ENCODE results near the gene APLP1. TPM values are rescaled to one million over a fixed set of nuclear protein-coding genes. Genes with fewer than 3 reads are reported as not detected.
A peak's percentile ranks its signal among the peaks of the same experiment; 100 is the strongest.
"Not testable (repeated sequence)": the region's sequence is repeated elsewhere in the genome, so short reads cannot be mapped to it uniquely, and the experiment has no call there.

Gene APLP1
- total RNA-seq, 1 experiment from 2014 or later, result 18.3 TPM

DNA sequence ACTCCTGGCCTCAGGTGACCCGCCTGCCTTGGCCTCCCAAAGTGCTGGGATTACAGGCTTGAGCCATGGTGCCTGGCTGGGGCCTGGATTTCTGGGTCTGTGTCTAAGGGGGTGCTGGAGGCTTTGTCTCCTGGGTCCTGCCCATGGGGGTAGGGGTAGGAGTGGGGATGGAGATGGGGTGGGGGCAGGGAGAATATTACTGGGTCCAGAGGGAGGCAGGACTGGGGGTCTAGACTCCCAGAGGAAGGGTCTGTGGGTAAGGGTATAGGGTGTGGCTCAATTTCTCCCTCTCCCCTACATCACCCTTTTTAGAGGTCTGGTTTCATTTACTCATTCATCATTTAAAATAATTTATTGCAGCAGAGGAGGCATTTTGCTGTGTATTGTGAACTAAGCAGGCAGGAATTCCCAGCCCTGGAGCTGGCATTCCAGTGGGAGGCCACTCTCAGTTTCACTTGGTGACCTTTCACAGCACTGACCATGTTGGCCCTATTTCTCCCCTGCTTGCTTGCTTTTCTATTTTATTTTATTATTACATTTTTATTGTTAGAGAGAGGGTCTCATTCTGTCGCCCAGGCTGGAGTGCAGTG is 32.8 kb downstream of the APLP1 start:
- peaks cover 4% of the 10 kb centered on the region; the same call in 1 of the 2 replicates for H3K27me3 ChIP-seq (ENCODE audit: control insufficient read depth, insufficient read depth, low read length)
- H3K4me3 ChIP-seq (ENCODE audit: insufficient read depth, low read depth, low read length), result no peak overlapping the region; the same call in 1 of the 2 replicates
- peak; percentile 40 for DNase-seq
- H3K36me3 ChIP-seq (replicated peaks; ENCODE audit: control insufficient read depth, insufficient read depth, low read length), result peaks cover 9% of the 10 kb centered on the region

DNA sequence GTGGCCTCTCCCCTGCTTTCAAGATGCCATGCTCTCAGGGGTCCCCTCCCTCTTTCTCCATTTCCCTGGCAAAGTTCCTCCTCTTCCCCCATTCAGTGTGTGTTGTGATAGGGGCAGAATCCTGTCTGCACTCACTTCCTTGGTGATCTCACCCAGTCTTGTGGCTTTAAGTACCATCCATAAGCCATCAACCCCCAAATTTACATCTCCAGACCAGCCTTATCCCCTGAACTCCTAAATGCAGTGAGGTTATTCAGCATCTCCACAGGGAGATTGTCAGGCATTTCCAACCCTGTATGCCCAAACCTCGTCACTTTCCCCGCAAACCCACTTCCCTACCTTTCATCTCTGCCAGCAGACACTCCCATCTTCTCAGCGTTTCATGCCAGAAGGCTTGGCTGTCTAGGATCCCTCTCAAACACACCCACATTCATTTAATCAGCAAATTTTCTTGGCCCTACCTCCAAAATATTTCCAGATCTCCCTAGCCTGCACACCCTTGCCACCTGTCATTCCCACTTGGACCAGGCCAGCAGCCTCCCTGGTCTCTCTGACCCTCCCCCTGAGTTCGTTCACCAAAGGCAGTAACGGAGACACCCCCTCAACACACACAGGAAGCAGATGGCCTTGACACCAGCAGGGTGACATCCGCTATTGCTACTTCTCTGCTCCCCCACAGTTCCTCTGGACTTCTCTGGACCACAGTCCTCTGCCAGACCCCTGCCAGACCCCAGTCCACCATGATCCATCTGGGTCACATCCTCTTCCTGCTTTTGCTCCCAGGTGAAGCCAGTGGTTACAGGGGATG is 33.7 kb downstream of the APLP1 start, which contains the start of gene HCST:
Gene HCST, plus strand, starts transcription at position 676 of the 808 bp plus-strand sequence. Its CDS starts 65 bp downstream, at position 741.
- Histone ChIP-seq H3K27me3 (ENCODE audit: control insufficient read depth, insufficient read depth, low read length) (peaks cover 4% of the 10 kb centered on the region; the same call in 1 of the 2 replicates), H3K36me3 (replicated peaks; ENCODE audit: control insufficient read depth, insufficient read depth, low read length) (peaks cover 4% of the 10 kb centered on the region), H3K4me3 (ENCODE audit: insufficient read depth, low read depth, low read length) (peak within 1 kb of the TSS; percentile 47)
- DNase-seq, result no peak

DNA sequence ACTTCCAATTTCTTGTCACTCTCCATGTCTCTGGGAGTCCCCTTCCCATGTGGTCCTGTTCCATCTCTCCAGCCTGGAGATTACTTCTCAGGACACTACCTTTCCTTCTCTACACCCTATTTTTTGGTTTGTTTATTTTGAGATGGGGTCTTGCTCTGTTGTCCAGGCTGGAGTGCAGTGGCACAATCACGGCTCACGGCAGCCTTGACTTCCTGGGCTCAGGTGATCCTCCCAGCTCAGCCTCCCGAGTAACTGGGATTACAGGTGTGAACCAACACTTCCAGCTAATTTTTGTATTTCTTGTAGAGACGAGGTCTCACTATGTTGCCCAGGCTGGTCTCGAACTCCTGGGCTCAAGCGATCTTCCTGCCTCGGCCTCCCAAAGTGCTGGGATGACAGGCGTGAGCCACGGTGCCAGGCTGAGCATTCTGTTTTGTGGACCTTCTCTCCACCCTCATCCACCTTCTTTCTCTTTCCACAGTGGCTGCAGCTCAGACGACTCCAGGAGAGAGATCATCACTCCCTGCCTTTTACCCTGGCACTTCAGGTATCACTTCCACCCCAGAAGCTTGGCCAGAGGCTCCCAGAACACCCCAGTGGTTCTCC is 34.6 kb downstream of the APLP1 start:
- peaks cover 2% of the 10 kb centered on the region for H3K36me3 ChIP-seq (replicated peaks; ENCODE audit: control insufficient read depth, insufficient read depth, low read length)
- peak overlapping the region; percentile 47 for H3K4me3 ChIP-seq (ENCODE audit: insufficient read depth, low read depth, low read length)

DNA sequence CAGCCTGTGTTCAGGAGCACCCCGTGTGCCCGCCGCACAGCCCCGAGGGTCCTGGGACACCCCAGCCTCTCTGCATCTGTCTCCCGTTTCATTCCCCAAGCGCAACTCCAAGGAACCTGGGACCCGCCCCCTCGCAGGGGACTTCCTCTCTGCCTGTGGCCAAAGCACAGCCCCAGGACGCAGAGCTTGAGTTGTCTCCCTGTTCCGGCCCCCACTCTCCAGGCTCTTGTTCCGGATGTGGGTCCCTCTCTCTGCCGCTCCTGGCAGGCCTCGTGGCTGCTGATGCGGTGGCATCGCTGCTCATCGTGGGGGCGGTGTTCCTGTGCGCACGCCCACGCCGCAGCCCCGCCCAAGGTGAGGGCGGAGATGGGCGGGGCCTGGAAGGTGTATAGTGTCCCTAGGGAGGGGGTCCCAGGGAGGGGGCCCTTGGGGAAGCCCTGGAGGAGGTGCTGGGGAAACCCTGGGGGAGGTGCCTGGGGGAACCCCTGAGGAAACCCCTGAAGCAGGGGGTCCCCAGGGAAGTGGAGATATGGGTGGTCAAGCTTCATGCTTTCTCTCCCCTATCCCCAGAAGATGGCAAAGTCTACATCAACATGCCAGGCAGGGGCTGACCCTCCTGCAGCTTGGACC is 35.3 kb downstream of the APLP1 start:
- DNase-seq, result peak; percentile 89
- Histone ChIP-seq H3K36me3 (replicated peaks; ENCODE audit: control insufficient read depth, insufficient read depth, low read length) (no peaks in the 10 kb centered on the region), H3K27me3 (ENCODE audit: control insufficient read depth, insufficient read depth, low read length) (peaks cover 4% of the 10 kb centered on the region; the same call in 1 of the 2 replicates), H3K4me3 (ENCODE audit: insufficient read depth, low read depth, low read length) (peak overlapping the region; percentile 47)

More for the DNA sequence above, 34.6 kb downstream of the APLP1 start:
- peaks cover 4% of the 10 kb centered on the region; the same call in 1 of the 2 replicates for H3K27me3 ChIP-seq (ENCODE audit: control insufficient read depth, insufficient read depth, low read length)
- DNase-seq, result no peak

DNA sequence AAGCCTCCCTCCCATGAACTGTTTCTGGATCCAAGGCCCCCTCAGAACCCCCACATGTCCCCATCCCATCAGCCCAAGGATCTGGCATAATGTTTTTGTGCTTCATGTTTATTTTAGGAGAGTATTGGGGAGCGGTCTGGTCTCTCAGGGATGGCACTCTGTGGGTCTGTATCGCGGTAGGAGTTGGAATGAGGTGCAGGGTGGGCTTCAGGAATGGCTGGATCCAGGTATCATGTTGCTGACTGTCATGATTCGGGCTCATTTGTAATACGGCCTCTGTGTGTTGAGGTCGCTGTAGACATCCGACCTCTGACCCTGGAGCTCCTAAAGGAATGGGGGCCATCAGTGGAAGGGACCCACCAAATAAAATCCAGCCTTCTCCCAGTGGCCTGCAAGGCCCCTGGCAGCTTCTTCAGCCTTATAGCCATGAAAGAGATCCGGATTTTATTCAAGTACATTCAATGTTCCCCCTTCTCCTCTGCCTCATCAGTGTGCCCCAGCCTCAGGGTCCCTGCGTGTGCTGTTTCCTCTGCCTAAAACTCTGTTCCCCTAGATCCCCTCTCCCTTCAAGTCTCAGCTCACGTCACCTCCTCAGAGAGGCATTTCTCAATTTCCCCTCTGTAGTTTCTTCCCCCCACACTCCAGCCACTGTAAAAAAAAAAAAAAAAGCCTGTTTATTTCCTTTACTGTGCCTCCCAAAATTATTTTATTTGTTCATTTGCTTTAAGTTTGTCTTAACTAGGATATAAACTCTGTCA is 36.1 kb downstream of the APLP1 start:
- no peak for DNase-seq
- Histone ChIP-seq H3K36me3 (replicated peaks; ENCODE audit: control insufficient read depth, insufficient read depth, low read length) (no peaks in the 10 kb centered on the region), H3K4me3 (ENCODE audit: insufficient read depth, low read depth, low read length) (no peak overlapping the region), H3K27me3 (ENCODE audit: control insufficient read depth, insufficient read depth, low read length) (peaks cover 4% of the 10 kb centered on the region; the same call in 1 of the 2 replicates)

DNA sequence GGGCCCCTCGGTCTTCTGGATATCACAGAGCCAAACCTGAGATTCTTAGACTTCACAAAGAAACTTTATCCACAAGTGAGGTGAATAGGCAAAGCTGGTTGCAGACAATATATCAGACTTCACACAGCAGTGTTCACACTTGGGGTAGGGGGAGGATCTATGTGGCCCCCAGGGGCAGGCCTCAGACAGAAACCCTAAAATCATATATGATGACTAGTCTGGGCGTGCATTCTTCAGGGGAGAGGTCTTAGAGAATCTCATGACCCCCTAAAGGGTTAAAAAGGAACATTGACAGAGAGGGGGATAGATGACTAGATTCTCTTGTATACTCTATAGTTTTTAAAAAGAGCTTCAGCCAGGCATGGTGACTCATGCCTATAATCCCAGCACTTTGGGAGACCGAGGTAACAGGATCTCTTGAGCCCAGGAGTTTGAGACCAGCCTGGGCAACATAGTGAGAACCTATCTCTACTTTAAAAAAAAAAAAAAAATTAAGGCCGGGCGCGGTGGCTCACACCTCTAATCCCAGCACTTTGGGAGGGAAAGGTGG is 36.9 kb downstream of the APLP1 start:
- no peak for DNase-seq
- peaks cover 4% of the 10 kb centered on the region; the same call in 1 of the 2 replicates for H3K27me3 ChIP-seq (ENCODE audit: control insufficient read depth, insufficient read depth, low read length)
- H3K36me3 ChIP-seq (replicated peaks; ENCODE audit: control insufficient read depth, insufficient read depth, low read length), result no peaks in the 10 kb centered on the region
- no peak overlapping the region for H3K4me3 ChIP-seq (ENCODE audit: insufficient read depth, low read depth, low read length)

DNA sequence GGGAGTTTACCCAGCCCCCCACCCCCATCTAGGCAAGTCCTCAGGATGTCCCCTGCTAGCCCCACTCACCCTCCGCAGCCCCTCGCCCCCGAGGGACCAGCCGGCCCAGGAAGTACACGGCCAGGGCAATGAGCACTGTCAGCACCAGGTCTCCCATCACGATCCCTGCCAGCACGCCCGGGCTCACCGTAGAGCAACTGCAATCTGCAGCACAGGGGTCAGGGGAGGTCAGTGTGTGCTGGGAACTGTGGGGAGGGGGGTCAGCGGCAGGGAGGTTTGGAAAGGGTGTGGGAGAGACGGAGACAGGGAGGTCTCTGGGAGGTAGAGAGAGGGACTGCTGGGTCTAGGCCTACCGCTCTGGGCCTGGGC is 39.0 kb downstream of the APLP1 start:
- Histone ChIP-seq H3K36me3 (replicated peaks; ENCODE audit: control insufficient read depth, insufficient read depth, low read length) (no peaks in the 10 kb centered on the region), H3K4me3 (ENCODE audit: insufficient read depth, low read depth, low read length) (no peak overlapping the region), H3K27me3 (ENCODE audit: control insufficient read depth, insufficient read depth, low read length) (peaks cover 3% of the 10 kb centered on the region; the same call in 1 of the 2 replicates)
- DNase-seq, result peak; percentile 64

DNA sequence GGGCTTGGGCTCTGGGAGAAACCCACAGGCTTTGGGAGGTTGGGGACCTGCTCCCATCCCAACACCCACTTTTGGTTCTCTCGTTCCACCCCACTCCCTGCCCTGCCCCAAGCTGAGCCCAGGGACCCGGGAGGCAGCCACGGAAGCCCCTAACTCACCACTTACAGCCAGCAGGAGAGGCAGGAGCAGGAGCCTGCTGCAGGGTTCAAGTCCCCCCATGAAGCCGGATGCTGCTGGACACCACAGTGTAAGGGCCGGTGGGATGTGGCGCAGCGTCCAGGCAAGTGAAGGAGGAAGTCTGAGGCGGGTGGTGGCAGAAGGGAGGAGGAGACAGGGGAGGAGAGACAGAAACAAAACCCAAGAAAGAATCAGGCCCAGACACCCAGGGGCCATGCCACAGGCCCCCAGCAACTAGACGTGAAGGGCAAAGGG is 39.7 kb downstream of the APLP1 start, which contains the start of gene TYROBP:
Gene TYROBP, minus strand, starts transcription at position 286 of the 432 bp plus-strand sequence. Its CDS starts 67 bp downstream, at position 219.
- peak; percentile 44 for DNase-seq
- H3K27me3 ChIP-seq (ENCODE audit: control insufficient read depth, insufficient read depth, low read length), result no peaks in the 10 kb centered on the region
- no peak within 1 kb of the TSS for H3K4me3 ChIP-seq (ENCODE audit: insufficient read depth, low read depth, low read length)
- no peaks in the 10 kb centered on the region for H3K36me3 ChIP-seq (replicated peaks; ENCODE audit: control insufficient read depth, insufficient read depth, low read length)

DNA sequence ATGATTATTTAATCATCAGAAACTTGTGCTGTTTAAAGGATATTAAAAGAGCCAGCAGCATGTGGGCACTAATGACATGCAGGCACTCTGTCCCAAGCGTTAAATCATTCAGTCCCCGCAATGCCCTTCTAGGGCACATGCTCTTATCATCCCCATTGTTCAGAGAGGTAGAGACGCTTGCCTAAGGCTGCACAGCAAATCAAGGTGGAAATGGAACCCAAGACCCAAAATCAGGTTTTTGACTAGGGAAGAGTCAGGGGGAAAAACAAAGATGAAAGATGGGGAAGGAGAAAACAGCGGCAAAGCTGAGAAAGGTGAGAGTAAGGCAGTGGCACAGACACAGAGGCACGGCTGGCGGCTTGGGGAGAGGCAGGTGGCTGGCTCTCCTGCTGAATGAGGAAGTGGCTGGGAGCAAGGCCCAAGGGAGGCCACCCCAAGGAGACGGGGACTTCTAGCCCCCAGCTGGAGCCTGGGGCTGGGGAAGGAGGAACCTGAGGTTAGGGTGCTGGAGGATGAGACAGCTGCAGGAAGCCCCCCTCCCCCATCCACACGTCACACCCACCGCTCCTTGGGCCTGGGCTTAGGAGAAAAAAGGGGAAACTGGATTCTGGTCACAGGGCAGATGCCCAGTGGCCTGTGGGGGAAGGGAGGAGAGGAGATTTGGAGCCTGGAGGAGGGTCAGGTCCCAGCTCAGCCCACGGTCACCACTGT is 40.8 kb downstream of the APLP1 start:
- no peaks in the 10 kb centered on the region for H3K27me3 ChIP-seq (ENCODE audit: control insufficient read depth, insufficient read depth, low read length)
- H3K36me3 ChIP-seq (replicated peaks; ENCODE audit: control insufficient read depth, insufficient read depth, low read length), result no peaks in the 10 kb centered on the region
- H3K4me3 ChIP-seq (ENCODE audit: insufficient read depth, low read depth, low read length), result no peak overlapping the region
- peak; percentile 63 for DNase-seq

DNA sequence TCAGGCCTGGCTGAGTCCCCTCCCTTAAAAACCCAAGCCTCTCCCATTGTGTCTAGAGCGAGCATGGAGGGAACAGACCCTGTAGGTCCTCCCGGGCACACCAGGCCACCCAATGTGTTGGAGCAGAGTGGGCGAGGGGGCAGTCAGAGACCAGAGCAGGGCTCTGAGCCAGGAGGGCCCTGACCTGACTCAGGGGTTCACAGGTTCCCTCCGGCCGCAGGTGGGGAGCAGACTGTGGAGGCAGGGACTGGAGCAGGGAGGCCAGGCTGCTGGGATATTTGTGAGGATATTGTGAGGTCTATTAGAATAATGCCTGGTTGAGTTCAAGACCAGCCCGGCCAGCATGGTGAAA is 41.3 kb downstream of the APLP1 start:
- Histone ChIP-seq H3K36me3 (replicated peaks; ENCODE audit: control insufficient read depth, insufficient read depth, low read length) (no peaks in the 10 kb centered on the region), H3K4me3 (ENCODE audit: insufficient read depth, low read depth, low read length) (no peak overlapping the region), H3K27me3 (ENCODE audit: control insufficient read depth, insufficient read depth, low read length) (no peaks in the 10 kb centered on the region)
- DNase-seq, result no peak

DNA sequence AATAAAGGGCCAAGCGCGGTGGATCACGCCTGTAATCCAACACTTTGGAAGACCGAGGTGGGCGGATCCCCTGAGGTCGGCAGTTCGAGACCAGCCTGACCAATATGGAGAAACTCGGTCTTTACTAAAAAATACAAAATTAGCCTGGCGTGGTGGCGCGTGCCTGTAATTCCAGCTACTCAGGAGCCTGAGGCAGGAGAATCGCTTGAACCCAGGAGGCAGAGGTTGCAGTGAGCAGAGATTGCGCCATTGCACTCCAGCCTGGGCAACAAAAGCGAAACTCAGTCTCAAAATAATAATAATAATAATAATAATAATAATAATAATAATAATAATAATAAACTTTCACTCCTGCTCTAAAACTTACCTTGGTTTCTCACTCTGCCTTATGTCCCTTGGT is 42.0 kb downstream of the APLP1 start:
- not testable (repeated sequence) for H3K27me3 ChIP-seq (ENCODE audit: control insufficient read depth, insufficient read depth, low read length); H3K36me3 ChIP-seq (replicated peaks; ENCODE audit: control insufficient read depth, insufficient read depth, low read length); DNase-seq; H3K4me3 ChIP-seq (ENCODE audit: insufficient read depth, low read depth, low read length)

DNA sequence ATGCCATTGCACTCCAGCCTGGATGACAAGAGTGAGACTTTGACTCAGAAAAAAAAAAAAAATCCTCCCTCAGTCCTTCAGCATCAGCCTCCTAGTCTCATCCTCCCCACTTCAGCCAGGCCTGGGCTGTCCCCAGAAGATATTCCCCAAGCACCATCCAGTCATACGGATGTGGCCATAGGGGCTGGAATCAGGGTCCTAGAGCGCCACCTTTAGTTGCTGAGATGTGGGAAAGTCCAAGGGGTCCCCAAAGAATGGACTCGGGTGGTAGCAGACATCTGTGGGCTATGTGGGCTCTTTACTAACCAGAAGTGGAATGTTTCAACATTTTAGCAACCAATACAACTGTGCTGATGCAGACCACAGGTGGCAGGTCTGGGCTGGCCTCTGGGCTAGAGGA is 42.8 kb downstream of the APLP1 start:
- Histone ChIP-seq H3K27me3 (ENCODE audit: control insufficient read depth, insufficient read depth, low read length) (no peaks in the 10 kb centered on the region), H3K4me3 (ENCODE audit: insufficient read depth, low read depth, low read length) (no peak overlapping the region), H3K36me3 (replicated peaks; ENCODE audit: control insufficient read depth, insufficient read depth, low read length) (no peaks in the 10 kb centered on the region)
- peak; percentile 69 for DNase-seq

DNA sequence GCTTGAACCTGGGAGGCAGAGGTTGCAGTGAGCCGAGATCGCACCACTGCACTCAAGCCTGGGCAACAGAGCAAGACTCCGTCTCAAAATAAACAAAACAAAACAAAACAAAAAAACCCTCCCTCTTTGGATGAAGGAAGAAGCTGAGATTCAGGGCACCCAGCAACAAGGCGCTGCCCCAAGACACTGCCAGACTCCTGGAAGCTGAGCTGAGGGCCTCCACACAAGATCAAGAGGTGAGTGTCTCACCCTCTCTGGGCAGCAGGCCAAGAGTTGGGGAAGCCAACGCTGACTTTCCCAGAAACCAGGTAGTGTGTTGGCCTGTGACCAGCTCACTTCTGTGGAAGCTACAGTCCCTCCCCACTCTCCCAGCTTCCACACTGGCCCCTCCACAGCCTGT is 43.4 kb downstream of the APLP1 start:
- DNase-seq, result no peak
- Histone ChIP-seq H3K27me3 (ENCODE audit: control insufficient read depth, insufficient read depth, low read length) (no peaks in the 10 kb centered on the region), H3K4me3 (ENCODE audit: insufficient read depth, low read depth, low read length) (no peak overlapping the region), H3K36me3 (replicated peaks; ENCODE audit: control insufficient read depth, insufficient read depth, low read length) (no peaks in the 10 kb centered on the region)
